H1 (cell line): Measurements from ENCODE around the gene SLC23A2. TPM values are rescaled to one million over a fixed set of nuclear protein-coding genes. Genes with fewer than 3 reads are reported as not detected.

Experiments
- CTCF ChIA-PET: fragments of 300-600 bp; sonication (Branson Sonifier 250); formaldehyde crosslinking; loops from one replicate; lab custom pipeline; 2021; ENCODE audit not compliant: partially characterized antibody; lab: Charles Lee
- POLR2A ChIA-PET: fragments of 300-600 bp; sonication (Branson Sonifier 250); formaldehyde crosslinking; loops from one replicate; lab custom pipeline; 2021; ENCODE audit warnings: inconsistent platforms; ENCODE audit not compliant: partially characterized antibody; lab: Charles Lee
- DNase-seq, 2 experiments: peaks; one replicate each; pipeline versions ENCODE4 v3.0.0 to v3.0.0-alpha.2; 2010 to 2022; ENCODE audit warnings: low spot score in 2 of 2, low read depth in 1 of 2, mixed read lengths in 1 of 2
- FAIRE-seq: peaks from 2 replicates; lab custom pipeline; 2011; peaks lifted over from hg19 to GRCh38; lab: Jason Lieb, UNC
- H2AFZ ChIP-seq: 2 replicates; pipeline ENCODE4 v1.8.1; 2012; ENCODE audit warnings: low read length, inconsistent platforms
- H2AK5ac ChIP-seq: 2 replicates; pipeline ENCODE4 v1.6.1; 2013; ENCODE audit warnings: low read depth, low read length
- H2BK120ac ChIP-seq: replicated peaks from 2 replicates; pipeline ENCODE3; 2013; ENCODE audit warnings: low read depth, low read length, inconsistent platforms
- H2BK12ac ChIP-seq: 2 replicates; pipeline ENCODE4 v1.6.1; 2013; ENCODE audit warnings: low read depth, low read length
- H2BK15ac ChIP-seq: 2 replicates; pipeline ENCODE4 v1.6.1; 2013; ENCODE audit warnings: low read length
- H2BK20ac ChIP-seq: 2 replicates; pipeline ENCODE4 v1.6.1; 2013; ENCODE audit warnings: low read length
- H2BK5ac ChIP-seq: 2 replicates; pipeline ENCODE4 v1.6.1; 2013; ENCODE audit warnings: low read depth, low read length
- H3K14ac ChIP-seq: 2 replicates; pipeline ENCODE4 v1.6.1; 2013; ENCODE audit warnings: inconsistent platforms; ENCODE audit not compliant: insufficient read length
- H3K18ac ChIP-seq: 2 replicates; pipeline ENCODE4 v1.6.1; 2013; ENCODE audit warnings: low read length; ENCODE audit errors: extremely low read depth
- H3K23ac ChIP-seq: 2 replicates; pipeline ENCODE4 v1.6.1; 2013; ENCODE audit warnings: inconsistent platforms; ENCODE audit not compliant: insufficient read length
- H3K23me2 ChIP-seq: 2 replicates; pipeline ENCODE4 v1.6.1; 2013; ENCODE audit warnings: low read depth, low read length
- H3K27ac ChIP-seq: 2 replicates; pipeline ENCODE4 v1.6.1; 2011; ENCODE audit warnings: low read depth, low read length, inconsistent platforms
- H3K27me3 ChIP-seq, 4 experiments: replicated peaks in 1 of 4; 1 replicate in 1 of 4; 2 replicates in 3 of 4; pipeline versions ENCODE4 v1.6.1 to v1.8.1; 2011 to 2013; ENCODE audit warnings: low read length in 3 of 4, mild to moderate bottlenecking in 3 of 4, inconsistent platforms in 2 of 4, mixed read lengths in 2 of 4, moderate library complexity in 1 of 4; ENCODE audit not compliant: control insufficient read depth in 3 of 4, insufficient read depth in 3 of 4; ENCODE audit errors: extremely low read depth in 1 of 4
- H3K36me3 ChIP-seq, 4 experiments: 2 replicates each; pipeline versions ENCODE4 v1.6.1 to v1.8.1; 2011 to 2013; ENCODE audit warnings: mild to moderate bottlenecking in 4 of 4, low read length in 3 of 4, moderate library complexity in 2 of 4, control low read depth in 1 of 4, inconsistent platforms in 1 of 4; ENCODE audit not compliant: insufficient read depth in 4 of 4, control insufficient read depth in 2 of 4
- H3K4ac ChIP-seq: replicated peaks from 2 replicates; pipeline ENCODE3; 2013; ENCODE audit warnings: low read length, low read depth, mixed read lengths, inconsistent platforms; ENCODE audit not compliant: insufficient read length
- H3K4me1 ChIP-seq, 4 experiments: replicated peaks in 1 of 4; 1 replicate in 1 of 4; 2 replicates in 3 of 4; pipeline versions ENCODE4 v1.6.1 to v1.8.1; 2011 to 2013; ENCODE audit warnings: low read length in 3 of 4, inconsistent platforms in 2 of 4, mixed read lengths in 1 of 4; ENCODE audit not compliant: insufficient read depth in 4 of 4, control insufficient read depth in 3 of 4
- H3K4me2 ChIP-seq, 2 experiments: 2 replicates each; pipeline versions ENCODE4 v1.6.1 to v1.8.1; 2011 to 2013; ENCODE audit warnings: low read depth in 2 of 2, low read length in 2 of 2, control low read depth in 1 of 2, inconsistent platforms in 1 of 2, mild to moderate bottlenecking in 1 of 2; ENCODE audit not compliant: insufficient read depth in 1 of 2
- H3K4me3 ChIP-seq, 4 experiments: fragments of 200-600, 300-600 bp in 1 of 4; sonication (generic), shearing (Covaris generic), sonication (Bioruptor Twin) in 1 of 4; 2 replicates each; pipeline versions ENCODE4 v1.5.1 to v1.8.1; 2011 to 2016; ENCODE audit warnings: low read length in 4 of 4, low read depth in 3 of 4, control low read depth in 2 of 4, inconsistent platforms in 2 of 4, mild to moderate bottlenecking in 2 of 4, mixed read lengths in 1 of 4, moderate library complexity in 1 of 4; ENCODE audit not compliant: insufficient read depth in 2 of 4; ENCODE audit errors: extremely low read depth in 1 of 4
- H3K56ac ChIP-seq: replicated peaks from 2 replicates; pipeline ENCODE3; 2013; ENCODE audit warnings: low read depth, mild to moderate bottlenecking, mixed read lengths, low read length, inconsistent platforms; ENCODE audit not compliant: insufficient read length
- H3K79me1 ChIP-seq: 2 replicates; pipeline ENCODE4 v1.6.1; 2013; ENCODE audit warnings: low read depth, low read length, control low read depth
- H3K79me2 ChIP-seq, 2 experiments: 2 replicates each; pipeline versions ENCODE4 v1.6.1 to v1.8.1; 2012 to 2013; ENCODE audit warnings: low read length in 2 of 2, mild to moderate bottlenecking in 2 of 2, inconsistent platforms in 1 of 2; ENCODE audit not compliant: insufficient read depth in 2 of 2, control insufficient read depth in 1 of 2
- H3K9ac ChIP-seq, 4 experiments: replicated peaks in 1 of 4; 1 replicate in 1 of 4; 2 replicates in 3 of 4; pipeline versions ENCODE4 v1.6.1 to v1.8.1; 2011 to 2013; ENCODE audit warnings: low read depth in 3 of 4, low read length in 3 of 4, control low read depth in 2 of 4, mild to moderate bottlenecking in 2 of 4, moderate library complexity in 2 of 4, inconsistent platforms in 1 of 4; ENCODE audit errors: extremely low read depth in 1 of 4
- H3K9me3 ChIP-seq, 2 experiments: 2 replicates each; pipeline versions ENCODE4 v1.6.1 to v1.8.1; 2012 to 2013; ENCODE audit warnings: mild to moderate bottlenecking in 2 of 2, moderate library complexity in 2 of 2, control low read depth in 1 of 2, inconsistent platforms in 1 of 2, low read depth in 1 of 2, low read length in 1 of 2, mixed read lengths in 1 of 2; ENCODE audit not compliant: insufficient read depth in 2 of 2
- H4K20me1 ChIP-seq, 2 experiments: replicated peaks in 1 of 2; 2 replicates each; pipeline versions ENCODE3 to v1.8.1; 2011 to 2013; ENCODE audit warnings: inconsistent platforms in 2 of 2, low read length in 2 of 2, mild to moderate bottlenecking in 1 of 2; ENCODE audit not compliant: insufficient read depth in 2 of 2, control insufficient read depth in 1 of 2
- H4K5ac ChIP-seq: 2 replicates; pipeline ENCODE4 v1.6.1; 2013; ENCODE audit warnings: low read length, low read depth, mixed read lengths, inconsistent platforms; ENCODE audit not compliant: insufficient read length
- H4K8ac ChIP-seq: 2 replicates; pipeline ENCODE4 v1.8.0; 2013; ENCODE audit warnings: mild to moderate bottlenecking, moderate library complexity, low read length, inconsistent platforms; ENCODE audit not compliant: insufficient read depth; ENCODE audit errors: extremely low read depth
- H4K91ac ChIP-seq: replicated peaks from 2 replicates; pipeline ENCODE3; 2013; ENCODE audit warnings: low read length, mixed read lengths, inconsistent platforms; ENCODE audit not compliant: insufficient read length
- CTBP2 ChIP-seq: IDR thresholded peaks from 2 replicates; pipeline ENCODE4 v1.7.0; 2011; ENCODE audit warnings: borderline replicate concordance, mild to moderate bottlenecking, moderate library complexity, mixed read lengths, low read length; ENCODE audit not compliant: insufficient read depth, insufficient read length
- EP300 ChIP-seq, 2 experiments: IDR thresholded peaks; 1 replicate in 1 of 2; 2 replicates in 1 of 2; pipeline ENCODE4 v1.6.1; 2011 to 2012; ENCODE audit warnings: low read depth in 2 of 2, low read length in 2 of 2, mild to moderate bottlenecking in 2 of 2, borderline replicate concordance in 1 of 2, inconsistent platforms in 1 of 2, moderate library complexity in 1 of 2
- GABPA ChIP-seq: IDR thresholded peaks from 2 replicates; pipeline ENCODE4 v1.6.1; 2011; ENCODE audit warnings: mild to moderate bottlenecking, low read length, moderate library complexity, borderline replicate concordance; ENCODE audit not compliant: insufficient read depth
- SIX5 ChIP-seq: IDR thresholded peaks from 2 replicates; pipeline ENCODE4 v1.6.1; 2011; ENCODE audit warnings: mild to moderate bottlenecking, low read depth, low read length
- SP1 ChIP-seq: IDR thresholded peaks from 2 replicates; pipeline ENCODE4 v1.6.1; 2011; ENCODE audit warnings: low read depth, low read length
- SP2 ChIP-seq: IDR thresholded peaks from 2 replicates; pipeline ENCODE4 v1.6.1; 2012; ENCODE audit warnings: mild to moderate bottlenecking, low read length, inconsistent platforms
- WGBS, 2 experiments: shearing (Covaris generic) in 1 of 2; methylation state at CpG; one replicate each; pipeline versions ENCODE4 v1.1.6 to v1.1.7; 2013 to 2015; ENCODE audit warnings: low lambda C conversion rate in 2 of 2, mixed read lengths in 2 of 2, inconsistent platforms in 1 of 2, low coverage in 1 of 2, missing lambda C conversion rate in 1 of 2; ENCODE audit not compliant: insufficient replicate concordance in 2 of 2, insufficient coverage in 1 of 2, insufficient read length in 1 of 2; ENCODE audit errors: extremely low coverage in 1 of 2, missing lambda C conversion rate in 1 of 2; 5-methylcytosine and 5-hydroxymethylcytosine counted together
- polyA plus RNA-seq, 7 experiments: library from polyadenylated mRNA; depleted of rRNA in 3 of 7; stranded (reverse) in 5 of 7; unstranded in 2 of 7; fragments of >200 nt in 5 of 7; fragments of 200-250 nt in 2 of 7; gene quantifications; 1 replicate in 5 of 7; 2 replicates in 1 of 7; 4 replicates in 1 of 7; pipeline versions ENCODE4 v1.2.1 to v1.2.3, GENCODE V29; 2011 to 2013; ENCODE audit warnings: missing spikeins in 2 of 7, mixed read lengths in 2 of 7
- total RNA-seq: library from RNA; stranded (reverse); fragmentation: NEBNext Ultra II Directional; extraction: Animal tissue kit (Norgen Biotek cat#: 25700); gene quantifications from 2 replicates; pipeline ENCODE4 v1.2.1, GENCODE V29; 2021

Gene SLC23A2
- total and polyA plus RNA-seq, 2 of the 8 experiments (the other 6 are each of a cell fraction or from before 2014, with no cell fraction given): 17.0 to 18.6 TPM

- FAIRE-seq: no peak
- no peak overlapping the region for H2BK20ac ChIP-seq
- H4K20me1 ChIP-seq: no peaks in the 10 kb centered on the region
- POLR2A ChIA-PET: interaction anchor here (0.6 to 1.4 kb wide), 3 partner anchors 11 to 196 kb away, joined by 3 to 4 read pairs (median 3); no protein-coding TSS in a partner anchor
- H3K79me2 ChIP-seq: no peaks in the 10 kb centered on the region
- H2AFZ ChIP-seq: no peak overlapping the region
- H4K8ac ChIP-seq: no peak overlapping the region
- H4K91ac ChIP-seq: no peak overlapping the region
- no peak overlapping the region for H2AK5ac ChIP-seq
- no peak overlapping the region for H3K9ac ChIP-seq
- H3K14ac ChIP-seq: no peak overlapping the region
- no peaks in the 10 kb centered on the region for H3K36me3 ChIP-seq
- no peaks in the 10 kb centered on the region for H3K27me3 ChIP-seq
- no peak overlapping the region for H2BK12ac ChIP-seq
- no peak overlapping the region for H3K4me2 ChIP-seq
- TF ChIP-seq GABPA (no peak), SP1 (no peak), SP2 (no peak), EP300 (IDR thresholded peaks at IDR 0.05; ENCODE audit: borderline replicate concordance in 1 of 2, low read depth in 2 of 2, low read length in 2 of 2) (no peak), CTBP2 (no peak), SIX5 (no peak)
- TF ChIP-seq, all 59 proteins: peak for 0
- Histone ChIP-seq H3K56ac (no peak overlapping the region), H3K23me2 (no peaks in the 10 kb centered on the region), H2BK15ac (no peak overlapping the region), H3K18ac (no peak overlapping the region), H4K5ac (no peak overlapping the region), H3K27ac (no peak overlapping the region), H3K9me3 (no peaks in the 10 kb centered on the region), H2BK120ac (no peak overlapping the region), H3K4me3 (no peak overlapping the region), H3K4me1 (0 out of 7 replicates have a peak, but pooled peaks cover 0 to 5% (median 0%) of the 10 kb centered on the region in 4 experiments), H3K4ac (no peak overlapping the region), H2BK5ac (0 out of 2 replicates have a peak overlapping the region, but pooled peaks have one; percentile 35), H3K79me1 (no peaks in the 10 kb centered on the region; the same call in 1 of the 2 replicates), H3K23ac (no peak overlapping the region)
- 80% methylated on average over 5 of the region's 6 CpGs; no CpG with 5 or more reads in 1 of the 2 experiments for WGBS, 2 experiments
- CTCF ChIA-PET: interaction anchor here (0.8 to 1.1 kb wide), 3 partner anchors 21 to 165 kb away, joined by 3 to 4 read pairs (median 4); no protein-coding TSS in a partner anchor
- no peak for DNase-seq
These were observed 77.3 kb downstream of the SLC23A2 start for GRCh38 chr20:4924032-4924431.
